ENCODE results near the gene OR2V1.

Gene OR2V1

GRCh38 chr5:181145133-181145532 is 14.2 kb upstream of the OR2V1 start:
- Histone ChIP-seq H3F3A (ENCODE audit: insufficient read depth, low read length) (no peaks in the 10 kb centered on the region), H3K27ac (ENCODE audit: low read length) (no peak overlapping the region), H3K4me1 (ENCODE audit: low read length) (no peaks in the 10 kb centered on the region), H3K27me3 (replicated peaks; ENCODE audit: insufficient read depth, low read length) (peaks cover 5% of the 10 kb centered on the region; the same call in 1 of the 2 replicates), H3K9me3 (replicated peaks; ENCODE audit: insufficient read depth, low read length) (no peaks in the 10 kb centered on the region), H3K36me3 (replicated peaks; ENCODE audit: insufficient read depth, low read length) (no peaks in the 10 kb centered on the region), H3K4me3 (ENCODE audit: low read length) (no peak overlapping the region), H4K20me1 (ENCODE audit: insufficient read depth, low read length) (no peaks in the 10 kb centered on the region), H3K9me2 (replicated peaks; ENCODE audit: insufficient read depth, low read length) (no peaks in the 10 kb centered on the region), H3K9ac (ENCODE audit: low read length) (no peak overlapping the region), H3K79me2 (ENCODE audit: low read length) (no peaks in the 10 kb centered on the region), H3K4me2 (ENCODE audit: low read depth, low read length) (no peak overlapping the region), H2AFZ (ENCODE audit: low read length) (no peak overlapping the region)
- no peak for TF ChIP-seq EZH2 (optimal IDR thresholded peaks at IDR 0.05; ENCODE audit: low read depth, low read length)
- TF ChIP-seq EZH2phosphoT487 (IDR thresholded peaks at IDR 0.05; ENCODE audit: low read length) = no peak
- no peak for TF ChIP-seq CTCF (IDR thresholded peaks at IDR 0.05; ENCODE audit: low read length)
- no peak for DNase-seq

- DNase-seq = no peak
- Histone ChIP-seq H3K79me2 (ENCODE audit: low read length) (no peaks in the 10 kb centered on the region), H3K4me1 (ENCODE audit: low read length) (no peaks in the 10 kb centered on the region), H3K9me2 (replicated peaks; ENCODE audit: insufficient read depth, low read length) (no peaks in the 10 kb centered on the region), H3K36me3 (replicated peaks; ENCODE audit: insufficient read depth, low read length) (no peaks in the 10 kb centered on the region), H3K27me3 (replicated peaks; ENCODE audit: insufficient read depth, low read length) (no peaks in the 10 kb centered on the region; the same call in 1 of the 2 replicates), H2AFZ (ENCODE audit: low read length) (no peak overlapping the region), H3K9ac (ENCODE audit: low read length) (no peak overlapping the region), H3K4me3 (ENCODE audit: low read length) (no peak overlapping the region), H4K20me1 (ENCODE audit: insufficient read depth, low read length) (no peaks in the 10 kb centered on the region), H3K9me3 (replicated peaks; ENCODE audit: insufficient read depth, low read length) (no peaks in the 10 kb centered on the region), H3F3A (ENCODE audit: insufficient read depth, low read length) (no peaks in the 10 kb centered on the region), H3K4me2 (ENCODE audit: low read depth, low read length) (no peak overlapping the region), H3K27ac (ENCODE audit: low read length) (no peak overlapping the region)
- TF ChIP-seq CTCF (IDR thresholded peaks at IDR 0.05; ENCODE audit: low read length) = no peak
- no peak for TF ChIP-seq EZH2 (optimal IDR thresholded peaks at IDR 0.05; ENCODE audit: low read depth, low read length)
- no peak for TF ChIP-seq EZH2phosphoT487 (IDR thresholded peaks at IDR 0.05; ENCODE audit: low read length)
Measured at GRCh38 chr5:181142054-181142453, 11.1 kb upstream of the OR2V1 start.

- TF ChIP-seq EZH2 (optimal IDR thresholded peaks at IDR 0.05; ENCODE audit: low read depth, low read length) = no peak
- TF ChIP-seq CTCF (IDR thresholded peaks at IDR 0.05; ENCODE audit: low read length) = no peak
- TF ChIP-seq EZH2phosphoT487 (IDR thresholded peaks at IDR 0.05; ENCODE audit: low read length) = no peak
- no peak for DNase-seq
- Histone ChIP-seq H3K36me3 (replicated peaks; ENCODE audit: insufficient read depth, low read length) (no peaks in the 10 kb centered on the region), H4K20me1 (ENCODE audit: insufficient read depth, low read length) (no peaks in the 10 kb centered on the region), H3K27me3 (replicated peaks; ENCODE audit: insufficient read depth, low read length) (no peaks in the 10 kb centered on the region; the same call in 1 of the 2 replicates), H3K27ac (ENCODE audit: low read length) (no peak overlapping the region), H3K79me2 (ENCODE audit: low read length) (no peaks in the 10 kb centered on the region), H2AFZ (ENCODE audit: low read length) (no peak overlapping the region), H3K4me2 (ENCODE audit: low read depth, low read length) (no peak overlapping the region), H3F3A (ENCODE audit: insufficient read depth, low read length) (no peaks in the 10 kb centered on the region), H3K9me3 (replicated peaks; ENCODE audit: insufficient read depth, low read length) (no peaks in the 10 kb centered on the region), H3K4me1 (ENCODE audit: low read length) (no peaks in the 10 kb centered on the region), H3K9ac (ENCODE audit: low read length) (no peak overlapping the region), H3K4me3 (ENCODE audit: low read length) (no peak overlapping the region), H3K9me2 (replicated peaks; ENCODE audit: insufficient read depth, low read length) (no peaks in the 10 kb centered on the region)
Measured at GRCh38 chr5:181140766-181141165, 9.8 kb upstream of the OR2V1 start.

Measured in MM.1S (cell line).